ENCODE results near the gene HLA-B.
A peak's percentile ranks its signal among the peaks of the same experiment; 100 is the strongest.

HLA-B gene

GRCh38 chr6:31366693-31367470 lies 9.9 kb upstream of the HLA-B start:
- Histone ChIP-seq H3K9me3 (ENCODE audit: control insufficient read depth, insufficient read depth, low read length) (no peaks in the 10 kb centered on the region), H3K27ac (ENCODE audit: low read length) (no peak overlapping the region), H3K4me3 (ENCODE audit: low read length) (no peak overlapping the region; the same call in 1 of the 2 replicates), H3K36me3 (ENCODE audit: control insufficient read depth, insufficient read depth, low read length) (no peaks in the 10 kb centered on the region), H3K27me3 (ENCODE audit: control insufficient read depth, insufficient read depth, low read length) (no peaks in the 10 kb centered on the region), H3K4me1 (ENCODE audit: control insufficient read depth, insufficient read depth, low read length) (no peaks in the 10 kb centered on the region)
- peak; percentile 96 for DNase-seq (ENCODE audit: low read depth, low spot score)
- no CpG with 5 or more reads among the region's 30 CpGs for WGBS (ENCODE audit: insufficient coverage, insufficient read length)

- no peaks in the 10 kb centered on the region for H3K9me3 ChIP-seq (ENCODE audit: control insufficient read depth, insufficient read depth, low read length)
- no peaks in the 10 kb centered on the region for H3K27me3 ChIP-seq (ENCODE audit: control insufficient read depth, insufficient read depth, low read length)
- no peaks in the 10 kb centered on the region for H3K36me3 ChIP-seq (ENCODE audit: control insufficient read depth, insufficient read depth, low read length)
- no peak for DNase-seq (ENCODE audit: low read depth, low spot score)
- H3K4me1 ChIP-seq (ENCODE audit: control insufficient read depth, insufficient read depth, low read length): no peaks in the 10 kb centered on the region
- no peak overlapping the region for H3K27ac ChIP-seq (ENCODE audit: low read length)
- H3K4me3 ChIP-seq (ENCODE audit: low read length): no peak overlapping the region
- WGBS (ENCODE audit: insufficient coverage, insufficient read length): no CpG with 5 or more reads among the region's 5 CpGs
These were observed 8.9 kb upstream of the HLA-B start for GRCh38 chr6:31365864-31366263.

- Histone ChIP-seq H3K4me1 (ENCODE audit: control insufficient read depth, insufficient read depth, low read length) (no peaks in the 10 kb centered on the region), H3K27ac (ENCODE audit: low read length) (no peak overlapping the region), H3K36me3 (ENCODE audit: control insufficient read depth, insufficient read depth, low read length) (no peaks in the 10 kb centered on the region), H3K4me3 (ENCODE audit: low read length) (no peak overlapping the region), H3K9me3 (ENCODE audit: control insufficient read depth, insufficient read depth, low read length) (no peaks in the 10 kb centered on the region), H3K27me3 (ENCODE audit: control insufficient read depth, insufficient read depth, low read length) (peaks cover 1% of the 10 kb centered on the region; the same call in 1 of the 2 replicates)
- no peak for DNase-seq (ENCODE audit: low read depth, low spot score)
These were observed 6.8 kb upstream of the HLA-B start for GRCh38 chr6:31363811-31364210.

DNA sequence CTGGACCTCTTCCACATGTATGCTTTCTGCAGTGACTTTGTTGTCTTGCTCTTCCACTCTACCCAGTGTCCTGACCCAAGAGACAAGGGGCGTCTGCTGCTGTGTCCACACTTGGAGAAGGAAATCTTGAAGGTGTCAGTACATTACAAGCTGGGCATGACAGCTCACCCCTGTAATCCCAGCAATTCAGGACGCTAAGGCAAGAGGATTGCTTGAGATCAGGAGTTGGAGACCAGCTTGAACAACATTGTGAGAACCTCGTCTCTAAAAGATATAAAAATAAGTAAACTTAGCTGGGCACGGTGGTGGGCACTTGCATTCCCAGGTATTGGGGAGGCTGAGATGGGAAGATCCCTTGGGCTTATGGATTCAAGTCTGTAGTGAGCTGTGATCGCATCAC lies 5.8 kb upstream of the HLA-B start:
- no peak for DNase-seq (ENCODE audit: low read depth, low spot score)
- no peaks in the 10 kb centered on the region for H3K4me1 ChIP-seq (ENCODE audit: control insufficient read depth, insufficient read depth, low read length)
- H3K4me3 ChIP-seq (ENCODE audit: low read length): no peak overlapping the region
- H3K36me3 ChIP-seq (ENCODE audit: control insufficient read depth, insufficient read depth, low read length): no peaks in the 10 kb centered on the region
- WGBS (ENCODE audit: insufficient coverage, insufficient read length): no CpG with 5 or more reads among the region's 5 CpGs
- no peaks in the 10 kb centered on the region for H3K9me3 ChIP-seq (ENCODE audit: control insufficient read depth, insufficient read depth, low read length)
- peaks cover 3% of the 10 kb centered on the region for H3K27me3 ChIP-seq (ENCODE audit: control insufficient read depth, insufficient read depth, low read length)
- H3K27ac ChIP-seq (ENCODE audit: low read length): no peak overlapping the region

DNA sequence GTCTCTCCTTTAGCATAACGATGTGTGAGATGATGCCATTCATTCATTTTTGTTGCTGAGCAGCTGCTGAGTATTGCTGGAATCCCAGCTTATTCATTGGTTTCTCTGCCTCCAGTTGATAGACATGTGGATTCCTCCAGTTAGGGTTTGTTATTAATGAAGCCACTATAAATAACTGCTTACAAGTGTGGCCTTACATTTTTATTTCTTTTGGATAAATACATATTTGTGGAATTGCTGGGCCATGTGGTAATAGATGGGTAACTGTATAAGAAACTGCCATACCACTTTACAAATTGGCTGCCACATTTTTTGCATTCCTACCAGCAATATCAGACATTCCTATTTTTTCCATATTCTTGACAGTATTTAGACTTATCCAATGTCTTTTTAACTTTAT lies 2.6 kb upstream of the HLA-B start:
- peaks cover 14% of the 10 kb centered on the region for H3K27me3 ChIP-seq (ENCODE audit: control insufficient read depth, insufficient read depth, low read length)
- H3K27ac ChIP-seq (ENCODE audit: low read length): no peak overlapping the region
- no CpG with 5 or more reads among the region's 1 CpG for WGBS (ENCODE audit: insufficient coverage, insufficient read length)
- H3K9me3 ChIP-seq (ENCODE audit: control insufficient read depth, insufficient read depth, low read length): no peaks in the 10 kb centered on the region
- H3K4me3 ChIP-seq (ENCODE audit: low read length): no peak overlapping the region
- peaks cover 2% of the 10 kb centered on the region; the same call in 1 of the 2 replicates for H3K4me1 ChIP-seq (ENCODE audit: control insufficient read depth, insufficient read depth, low read length)
- peaks cover 5% of the 10 kb centered on the region; the same call in 1 of the 2 replicates for H3K36me3 ChIP-seq (ENCODE audit: control insufficient read depth, insufficient read depth, low read length)
- no peak for DNase-seq (ENCODE audit: low read depth, low spot score)

DNA sequence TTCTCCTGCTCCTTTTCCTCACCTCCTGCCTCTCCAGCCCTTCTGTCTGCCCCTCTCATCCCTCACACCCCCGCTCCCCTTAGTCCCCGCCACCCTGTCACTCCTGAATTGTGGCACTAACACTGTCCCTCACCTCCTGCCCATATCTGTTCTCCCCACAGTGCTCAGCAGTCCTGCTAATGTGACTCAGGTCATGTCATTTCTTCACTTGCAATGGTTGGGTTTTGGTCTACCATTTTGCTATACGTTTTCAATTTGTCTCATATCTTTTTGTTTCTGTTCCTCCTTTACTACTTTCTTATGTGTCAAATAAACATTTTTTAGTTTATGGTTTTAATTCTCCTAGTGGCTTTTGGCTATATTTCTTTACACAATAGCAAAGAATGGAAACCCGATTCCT lies 1.3 kb upstream of the HLA-B start:
- no peak for DNase-seq (ENCODE audit: low read depth, low spot score)
- H3K9me3 ChIP-seq (ENCODE audit: control insufficient read depth, insufficient read depth, low read length): no peaks in the 10 kb centered on the region
- peaks cover 5% of the 10 kb centered on the region; the same call in 1 of the 2 replicates for H3K36me3 ChIP-seq (ENCODE audit: control insufficient read depth, insufficient read depth, low read length)
- H3K27ac ChIP-seq (ENCODE audit: low read length): no peak overlapping the region
- no CpG with 5 or more reads among the region's 4 CpGs for WGBS (ENCODE audit: insufficient coverage, insufficient read length)
- no peak overlapping the region for H3K4me3 ChIP-seq (ENCODE audit: low read length)
- peaks cover 2% of the 10 kb centered on the region; the same call in 1 of the 2 replicates for H3K4me1 ChIP-seq (ENCODE audit: control insufficient read depth, insufficient read depth, low read length)
- peaks cover 14% of the 10 kb centered on the region for H3K27me3 ChIP-seq (ENCODE audit: control insufficient read depth, insufficient read depth, low read length)

DNA sequence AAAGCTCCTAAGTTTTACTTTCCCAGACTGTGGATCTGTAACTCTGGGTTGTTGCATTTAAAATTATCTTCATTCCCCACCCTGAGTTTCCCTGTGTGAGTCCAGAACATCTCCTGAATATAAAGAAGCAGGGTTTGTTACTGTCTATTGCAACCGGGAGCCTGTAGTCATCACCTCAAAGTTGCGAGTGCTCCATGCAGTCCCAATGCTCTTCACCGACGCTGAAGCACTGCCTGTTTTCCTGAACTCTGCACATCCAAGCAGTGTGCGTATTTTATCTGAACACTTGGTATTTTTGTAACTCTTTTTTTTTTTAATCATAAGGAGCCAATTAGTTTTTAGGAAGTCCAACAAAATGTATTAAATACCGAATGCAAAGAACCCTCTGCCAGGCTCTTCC lies 907 bp upstream of the HLA-B start:
- DNase-seq (ENCODE audit: low read depth, low spot score): no peak
- H3K9me3 ChIP-seq (ENCODE audit: control insufficient read depth, insufficient read depth, low read length): no peaks in the 10 kb centered on the region
- H3K4me1 ChIP-seq (ENCODE audit: control insufficient read depth, insufficient read depth, low read length): peaks cover 2% of the 10 kb centered on the region; the same call in 1 of the 2 replicates
- H3K27ac ChIP-seq (ENCODE audit: low read length): no peak overlapping the region
- WGBS (ENCODE audit: insufficient coverage, insufficient read length): no CpG with 5 or more reads among the region's 6 CpGs
- H3K36me3 ChIP-seq (ENCODE audit: control insufficient read depth, insufficient read depth, low read length): peaks cover 5% of the 10 kb centered on the region; the same call in 1 of the 2 replicates
- H3K4me3 ChIP-seq (ENCODE audit: low read length): no peak overlapping the region
- H3K27me3 ChIP-seq (ENCODE audit: control insufficient read depth, insufficient read depth, low read length): peaks cover 14% of the 10 kb centered on the region

DNA sequence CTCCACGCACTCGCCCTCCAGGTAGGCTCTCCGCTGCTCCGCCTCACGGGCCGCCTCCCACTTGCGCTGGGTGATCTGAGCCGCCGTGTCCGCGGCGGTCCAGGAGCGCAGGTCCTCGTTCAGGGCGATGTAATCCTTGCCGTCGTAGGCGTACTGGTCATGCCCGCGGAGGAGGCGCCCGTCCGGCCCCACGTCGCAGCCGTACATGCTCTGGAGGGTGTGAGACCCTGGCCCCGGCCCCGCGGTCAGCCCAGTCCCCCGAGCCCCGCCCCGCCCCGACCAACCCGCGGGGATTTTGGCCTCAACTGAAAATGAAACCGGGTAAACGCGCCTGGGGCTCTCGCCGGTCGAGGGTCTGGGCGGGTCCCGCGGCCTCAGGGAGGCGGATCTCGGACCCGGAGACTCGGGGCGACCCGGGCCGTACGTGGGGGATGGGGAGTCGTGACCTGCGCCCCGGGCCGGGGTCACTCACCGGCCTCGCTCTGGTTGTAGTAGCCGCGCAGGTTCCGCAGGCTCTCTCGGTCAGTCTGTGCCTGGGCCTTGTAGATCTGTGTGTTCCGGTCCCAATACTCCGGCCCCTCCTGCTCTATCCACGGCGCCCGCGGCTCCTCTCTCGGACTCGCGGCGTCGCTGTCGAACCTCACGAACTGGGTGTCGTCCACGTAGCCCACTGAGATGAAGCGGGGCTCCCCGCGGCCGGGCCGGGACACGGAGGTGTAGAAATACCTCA lies 598 bp downstream of the HLA-B start:
- peak overlapping the region; percentile 68 for H3K4me3 ChIP-seq (ENCODE audit: low read length)
- DNase-seq (ENCODE audit: low read depth, low spot score): no peak
- H3K27me3 ChIP-seq (ENCODE audit: control insufficient read depth, insufficient read depth, low read length): peaks cover 14% of the 10 kb centered on the region
- WGBS (ENCODE audit: insufficient coverage, insufficient read length): no CpG with 5 or more reads among the region's 83 CpGs
- peaks cover 2% of the 10 kb centered on the region; the same call in 1 of the 2 replicates for H3K4me1 ChIP-seq (ENCODE audit: control insufficient read depth, insufficient read depth, low read length)
- no peak overlapping the region for H3K27ac ChIP-seq (ENCODE audit: low read length)
- H3K9me3 ChIP-seq (ENCODE audit: control insufficient read depth, insufficient read depth, low read length): no peaks in the 10 kb centered on the region
- peaks cover 5% of the 10 kb centered on the region; the same call in 1 of the 2 replicates for H3K36me3 ChIP-seq (ENCODE audit: control insufficient read depth, insufficient read depth, low read length)

- Histone ChIP-seq H3K36me3 (ENCODE audit: control insufficient read depth, insufficient read depth, low read length) (peaks cover 5% of the 10 kb centered on the region; the same call in 1 of the 2 replicates), H3K9me3 (ENCODE audit: control insufficient read depth, insufficient read depth, low read length) (no peaks in the 10 kb centered on the region), H3K4me1 (ENCODE audit: control insufficient read depth, insufficient read depth, low read length) (peaks cover 2% of the 10 kb centered on the region; the same call in 1 of the 2 replicates), H3K4me3 (ENCODE audit: low read length) (no peak overlapping the region), H3K27ac (ENCODE audit: low read length) (no peak overlapping the region), H3K27me3 (ENCODE audit: control insufficient read depth, insufficient read depth, low read length) (peaks cover 14% of the 10 kb centered on the region)
- no peak for DNase-seq (ENCODE audit: low read depth, low spot score)
- no CpG with 5 or more reads among the region's 5 CpGs for WGBS (ENCODE audit: insufficient coverage, insufficient read length)
These were observed 1.4 kb downstream of the HLA-B start for GRCh38 chr6:31355583-31355948.

- Histone ChIP-seq H3K27ac (ENCODE audit: low read length) (no peak overlapping the region), H3K36me3 (ENCODE audit: control insufficient read depth, insufficient read depth, low read length) (peaks cover 5% of the 10 kb centered on the region; the same call in 1 of the 2 replicates), H3K27me3 (ENCODE audit: control insufficient read depth, insufficient read depth, low read length) (peaks cover 14% of the 10 kb centered on the region), H3K9me3 (ENCODE audit: control insufficient read depth, insufficient read depth, low read length) (no peaks in the 10 kb centered on the region), H3K4me1 (ENCODE audit: control insufficient read depth, insufficient read depth, low read length) (peaks cover 2% of the 10 kb centered on the region; the same call in 1 of the 2 replicates), H3K4me3 (ENCODE audit: low read length) (no peak overlapping the region)
- DNase-seq (ENCODE audit: low read depth, low spot score): no peak
- no CpG with 5 or more reads among the region's 11 CpGs for WGBS (ENCODE audit: insufficient coverage, insufficient read length)
These were observed 2.0 kb downstream of the HLA-B start for GRCh38 chr6:31354864-31355582.
